ENCODE results near the gene GBP4. TPM values are rescaled to one million over a fixed set of nuclear protein-coding genes. Genes with fewer than 3 reads are reported as not detected.

GBP4 gene
- total and polyA plus RNA-seq, 10 donors, result 14.5 to 63.5 (median 34.3) TPM

DNA sequence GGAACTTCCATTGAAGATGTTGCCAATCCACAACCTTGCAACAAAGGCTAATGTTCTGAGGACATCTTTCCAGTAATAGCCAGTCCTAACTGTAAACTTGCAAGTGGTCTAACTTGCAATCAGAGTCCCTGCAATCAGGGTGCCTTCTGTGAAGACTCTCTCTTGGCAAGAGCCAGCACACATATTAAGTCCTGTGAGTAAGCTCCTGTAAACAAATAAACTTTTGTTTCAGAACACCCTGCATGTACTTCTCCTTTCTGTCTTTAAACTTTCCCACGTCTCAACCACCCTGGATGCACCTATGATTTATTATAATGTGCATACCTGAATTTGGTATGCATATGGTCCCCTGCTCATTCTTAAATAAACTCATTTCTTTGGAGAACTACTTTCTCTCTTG, 32.0 kb downstream of the GBP4 start:
- intact Hi-C loops (cut with DNase I; ENCODE audit: low total_unique reads), result no loop called here
- Histone ChIP-seq H3K9me3 (no peaks in the 10 kb centered on the region), H3K27me3 (replicated peaks in 1 of 7) (no peaks in the 10 kb centered on the region), H3K4me3 (no peak overlapping the region), H3K4me1 (no peaks in the 10 kb centered on the region), H3K36me3 (no peaks in the 10 kb centered on the region), H3K27ac (no peak overlapping the region)
- 57 to 77% (median 66%) methylated on average over 1 of the region's 1 CpG for WGBS, 5 donors
- TF ChIP-seq POLR2A (IDR thresholded peaks at IDR 0.05), result no peak
- no peak for TF ChIP-seq POLR2AphosphoS5 (IDR thresholded peaks at IDR 0.05)
- TF ChIP-seq, protein P1, sequence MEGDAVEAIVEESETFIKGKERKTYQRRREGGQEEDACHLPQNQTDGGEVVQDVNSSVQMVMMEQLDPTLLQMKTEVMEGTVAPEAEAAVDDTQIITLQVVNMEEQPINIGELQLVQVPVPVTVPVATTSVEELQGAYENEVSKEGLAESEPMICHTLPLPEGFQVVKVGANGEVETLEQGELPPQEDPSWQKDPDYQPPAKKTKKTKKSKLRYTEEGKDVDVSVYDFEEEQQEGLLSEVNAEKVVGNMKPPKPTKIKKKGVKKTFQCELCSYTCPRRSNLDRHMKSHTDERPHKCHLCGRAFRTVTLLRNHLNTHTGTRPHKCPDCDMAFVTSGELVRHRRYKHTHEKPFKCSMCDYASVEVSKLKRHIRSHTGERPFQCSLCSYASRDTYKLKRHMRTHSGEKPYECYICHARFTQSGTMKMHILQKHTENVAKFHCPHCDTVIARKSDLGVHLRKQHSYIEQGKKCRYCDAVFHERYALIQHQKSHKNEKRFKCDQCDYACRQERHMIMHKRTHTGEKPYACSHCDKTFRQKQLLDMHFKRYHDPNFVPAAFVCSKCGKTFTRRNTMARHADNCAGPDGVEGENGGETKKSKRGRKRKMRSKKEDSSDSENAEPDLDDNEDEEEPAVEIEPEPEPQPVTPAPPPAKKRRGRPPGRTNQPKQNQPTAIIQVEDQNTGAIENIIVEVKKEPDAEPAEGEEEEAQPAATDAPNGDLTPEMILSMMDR (IDR thresholded peaks at IDR 0.05 in 8 of 11, conservative IDR thresholded peaks at IDR 0.05 in 3 of 11), result no peak
- no peak for DNase-seq

DNA sequence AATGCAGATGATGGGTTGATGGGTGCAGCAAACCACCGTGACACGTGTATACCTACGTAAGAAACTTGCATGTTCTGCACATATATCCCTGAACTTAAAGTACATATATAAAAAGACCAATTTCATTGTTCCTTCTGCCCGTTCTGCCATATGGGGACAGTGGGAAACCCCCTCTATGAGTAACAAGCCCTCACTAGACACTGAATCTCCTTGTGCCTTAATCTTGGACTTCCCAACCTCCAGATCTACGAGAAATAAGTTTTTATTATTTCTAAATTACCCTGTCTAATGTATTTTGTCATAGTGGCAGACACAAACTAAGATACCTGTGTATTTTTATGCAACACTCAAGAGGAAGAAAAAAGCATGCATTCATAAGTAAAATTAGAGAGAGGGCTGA, 32.9 kb downstream of the GBP4 start:
- no peak for DNase-seq
- no peak overlapping the region for H3K4me3 ChIP-seq
- 86 to 95% (median 92%) methylated on average over 5 of the region's 5 CpGs for whole genome bisulfite sequencing, 5 donors
- TF ChIP-seq, protein P1 (IDR thresholded peaks at IDR 0.05 in 8 of 11, conservative IDR thresholded peaks at IDR 0.05 in 3 of 11), result no peak
- no peak for TF ChIP-seq POLR2AphosphoS5 (IDR thresholded peaks at IDR 0.05)
- TF ChIP-seq POLR2A (IDR thresholded peaks at IDR 0.05), result no peak
- intact Hi-C loops (cut with DNase I; ENCODE audit: low total_unique reads), result no loop called here
- peaks cover 0 to 8% (median 5%) of the 10 kb centered on the region in 8 donors for H3K9me3 ChIP-seq
- no peaks in the 10 kb centered on the region for H3K27me3 ChIP-seq (replicated peaks in 1 of 7)
- H3K4me1 ChIP-seq, result no peaks in the 10 kb centered on the region
- no peaks in the 10 kb centered on the region for H3K36me3 ChIP-seq
- H3K27ac ChIP-seq, result no peak overlapping the region

DNA sequence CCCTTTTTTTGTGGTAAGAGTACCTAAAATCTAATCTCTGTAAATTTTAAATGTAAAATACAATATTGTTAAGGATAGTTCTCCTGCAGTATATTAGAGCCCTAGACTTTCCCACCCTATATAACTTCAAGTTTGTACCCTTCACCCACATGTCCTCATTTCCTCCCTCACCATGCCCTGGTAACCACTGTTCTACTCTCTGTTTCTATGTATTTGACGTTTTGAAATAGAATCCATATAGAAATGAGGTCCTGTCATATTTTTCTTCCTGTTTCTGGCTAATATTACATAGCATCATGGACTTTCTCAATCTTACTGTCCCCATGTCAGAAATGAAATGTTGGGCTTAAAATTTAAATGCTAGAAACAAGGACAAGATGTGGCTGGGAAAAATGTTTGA, 47.7 kb downstream of the GBP4 start:
- intact Hi-C loops (cut with DNase I; ENCODE audit: low total_unique reads), result no loop called here
- TF ChIP-seq POLR2A (IDR thresholded peaks at IDR 0.05) (no peak), POLR2AphosphoS5 (IDR thresholded peaks at IDR 0.05) (no peak)
- TF ChIP-seq, protein P1 (IDR thresholded peaks at IDR 0.05 in 8 of 11, conservative IDR thresholded peaks at IDR 0.05 in 3 of 11), result no peak

DNA sequence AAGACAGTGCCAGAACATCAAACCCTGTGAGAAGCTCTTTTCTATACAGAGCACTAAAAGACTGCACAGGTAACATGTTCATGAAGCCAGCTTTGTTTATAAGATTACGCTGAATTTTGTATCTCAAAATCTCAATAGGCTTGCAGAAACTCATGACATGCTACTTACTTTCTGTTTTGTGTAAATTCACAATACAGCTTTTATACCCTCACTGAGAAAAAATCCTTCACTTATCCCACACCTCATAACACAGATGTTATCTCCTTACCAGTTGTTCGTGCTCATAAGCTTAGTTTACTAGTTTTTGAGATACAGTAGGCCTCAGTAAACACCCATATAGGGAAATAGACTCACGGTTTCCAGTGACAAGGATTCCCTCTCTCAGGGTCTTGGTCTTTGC, 48.8 kb downstream of the GBP4 start:
- DNase-seq, result no peak
- Histone ChIP-seq H3K27me3 (replicated peaks in 1 of 7) (no peaks in the 10 kb centered on the region), H3K4me3 (no peak overlapping the region), H3K4me1 (no peaks in the 10 kb centered on the region), H3K36me3 (no peaks in the 10 kb centered on the region), H3K27ac (no peak overlapping the region), H3K9me3 (no peaks in the 10 kb centered on the region)
- intact Hi-C loops (cut with DNase I; ENCODE audit: low total_unique reads), result no loop called here
- 83 to 89% (median 85%) methylated on average over 3 of the region's 3 CpGs for WGBS, 5 donors
- TF ChIP-seq, protein P1 (IDR thresholded peaks at IDR 0.05 in 8 of 11, conservative IDR thresholded peaks at IDR 0.05 in 3 of 11), result no peak
- TF ChIP-seq POLR2A (IDR thresholded peaks at IDR 0.05) (no peak), POLR2AphosphoS5 (IDR thresholded peaks at IDR 0.05) (no peak)

More for the DNA sequence above, 47.7 kb downstream of the GBP4 start:
- no peaks in the 10 kb centered on the region for H3K27me3 ChIP-seq (replicated peaks in 1 of 7)
- H3K36me3 ChIP-seq, result no peaks in the 10 kb centered on the region
- WGBS, 5 donors, result 14 to 31% (median 21%) methylated on average over 1 of the region's 1 CpG
- H3K4me1 ChIP-seq, result no peaks in the 10 kb centered on the region
- H3K27ac ChIP-seq, result no peak overlapping the region
- H3K9me3 ChIP-seq, result no peaks in the 10 kb centered on the region
- DNase-seq, result no peak
- no peak overlapping the region for H3K4me3 ChIP-seq

All from spleen (tissue), 11 donors.